Measurements from ENCODE around the gene FAM222B. TPM values are rescaled to one million over a fixed set of nuclear protein-coding genes. Genes with fewer than 3 reads are reported as not detected.
A peak's percentile ranks its signal among the peaks of the same experiment; 100 is the strongest.
"Not testable (repeated sequence)": the region's sequence is repeated elsewhere in the genome, so short reads cannot be mapped to it uniquely, and the experiment has no call there.

FAM222B gene
- polyA plus RNA-seq, 3 donors, result 4.9 to 9.2 (median 5.6) TPM

DNA sequence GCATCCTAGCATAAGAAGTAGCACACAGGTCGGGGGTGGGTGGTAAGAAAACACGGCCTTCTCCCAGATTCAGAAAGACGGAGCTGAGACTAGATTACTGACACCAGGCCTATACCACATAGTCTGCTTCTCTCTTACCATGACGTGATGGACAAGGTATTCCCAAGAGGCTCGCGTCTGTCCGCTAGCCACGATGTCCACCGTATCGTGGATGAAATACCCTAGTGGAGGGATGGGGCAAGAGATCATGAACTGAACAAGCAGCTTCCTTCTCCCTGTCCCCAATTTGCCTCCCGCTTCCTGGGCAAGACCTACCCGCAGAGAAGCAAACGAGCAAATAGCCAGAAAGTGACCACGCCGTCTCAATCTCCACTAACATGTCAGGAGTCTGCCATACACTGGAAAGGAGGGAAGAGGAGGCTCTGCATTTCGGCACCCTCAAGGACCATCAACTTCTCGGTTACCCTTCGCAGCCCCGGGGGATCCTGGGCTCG lies 117.4 kb downstream of the FAM222B start:
- no peak overlapping the region for H3K27ac ChIP-seq (ENCODE audit: low read depth, low read length)
- WGBS, 3 donors, result 19 to 30% (median 27%) methylated on average over 20 of the region's 20 CpGs

DNA sequence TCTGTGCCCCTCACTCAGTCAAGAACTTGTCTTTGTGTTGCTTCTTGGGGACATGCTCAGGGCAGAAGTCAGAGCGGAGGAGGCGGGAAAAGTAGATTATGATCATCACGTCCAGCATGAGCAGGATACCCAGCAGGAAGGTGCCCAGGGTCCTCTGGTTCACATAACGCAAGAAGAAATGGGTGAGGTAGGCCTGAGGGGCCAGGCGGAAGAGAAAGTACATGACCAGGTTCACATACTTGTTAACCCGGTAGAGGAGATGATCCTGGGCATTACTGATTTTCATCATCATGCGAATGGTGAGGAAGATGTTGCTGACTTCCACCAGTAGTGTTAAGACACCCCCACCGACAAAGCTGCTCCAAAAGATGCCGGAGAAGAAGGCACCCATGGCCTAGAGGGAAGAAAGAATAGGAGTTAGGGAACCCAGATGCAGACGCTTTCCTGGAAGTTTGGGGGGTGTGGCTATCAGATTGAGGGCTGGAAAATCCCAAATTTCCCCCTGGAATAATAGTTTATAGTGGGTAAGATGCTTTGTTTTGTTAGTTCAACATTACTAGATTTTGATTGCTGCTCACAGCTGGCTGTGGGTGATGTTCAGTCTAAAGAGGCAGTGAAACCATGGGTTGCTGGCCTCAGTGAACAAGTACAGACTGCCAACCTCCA lies 118.0 kb downstream of the FAM222B start:
- no peak overlapping the region for H3K27ac ChIP-seq (ENCODE audit: low read depth, low read length)
- WGBS, 3 donors, result 80 to 84% (median 81%) methylated on average over 10 of the region's 10 CpGs

- 80 to 87% (median 83%) methylated on average over 4 of the region's 4 CpGs for WGBS, 3 donors
- H3K27ac ChIP-seq (ENCODE audit: low read depth, low read length), result not testable (repeated sequence)
These were observed 118.6 kb downstream of the FAM222B start for GRCh38 chr17:28723836-28724499.

DNA sequence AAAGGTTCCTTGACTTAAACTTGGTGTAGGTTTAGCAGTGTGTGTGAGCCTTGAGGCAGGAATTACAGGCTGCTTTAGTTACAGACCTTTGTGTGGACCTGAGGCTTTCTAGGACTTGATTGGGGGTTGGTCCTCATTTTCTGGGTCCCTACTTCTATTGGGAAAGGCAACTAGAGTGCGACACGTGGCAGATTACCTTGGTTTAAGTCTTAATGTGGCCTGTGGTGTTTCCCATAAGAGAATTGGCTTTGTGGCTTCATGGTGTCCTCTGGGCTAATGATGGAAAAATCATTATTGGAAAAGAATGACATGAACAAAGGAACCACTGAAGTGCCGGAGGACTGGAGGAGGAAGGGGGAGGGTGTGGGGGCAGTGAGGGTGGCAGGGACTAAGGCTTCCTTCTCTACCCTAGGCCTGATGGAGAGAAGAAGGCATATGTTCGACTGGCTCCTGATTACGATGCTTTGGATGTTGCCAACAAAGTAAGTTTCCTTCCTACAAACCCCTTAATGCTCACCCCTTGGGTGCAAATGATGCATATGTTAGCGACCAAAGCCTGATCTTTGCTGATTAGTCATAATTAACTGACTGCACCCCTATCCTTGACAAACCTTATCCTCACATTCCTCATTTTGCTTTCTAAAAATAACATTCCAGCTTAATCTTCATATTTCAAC lies 119.3 kb downstream of the FAM222B start:
- WGBS, 3 donors, result 73 to 81% (median 77%) methylated on average over 6 of the region's 6 CpGs

DNA sequence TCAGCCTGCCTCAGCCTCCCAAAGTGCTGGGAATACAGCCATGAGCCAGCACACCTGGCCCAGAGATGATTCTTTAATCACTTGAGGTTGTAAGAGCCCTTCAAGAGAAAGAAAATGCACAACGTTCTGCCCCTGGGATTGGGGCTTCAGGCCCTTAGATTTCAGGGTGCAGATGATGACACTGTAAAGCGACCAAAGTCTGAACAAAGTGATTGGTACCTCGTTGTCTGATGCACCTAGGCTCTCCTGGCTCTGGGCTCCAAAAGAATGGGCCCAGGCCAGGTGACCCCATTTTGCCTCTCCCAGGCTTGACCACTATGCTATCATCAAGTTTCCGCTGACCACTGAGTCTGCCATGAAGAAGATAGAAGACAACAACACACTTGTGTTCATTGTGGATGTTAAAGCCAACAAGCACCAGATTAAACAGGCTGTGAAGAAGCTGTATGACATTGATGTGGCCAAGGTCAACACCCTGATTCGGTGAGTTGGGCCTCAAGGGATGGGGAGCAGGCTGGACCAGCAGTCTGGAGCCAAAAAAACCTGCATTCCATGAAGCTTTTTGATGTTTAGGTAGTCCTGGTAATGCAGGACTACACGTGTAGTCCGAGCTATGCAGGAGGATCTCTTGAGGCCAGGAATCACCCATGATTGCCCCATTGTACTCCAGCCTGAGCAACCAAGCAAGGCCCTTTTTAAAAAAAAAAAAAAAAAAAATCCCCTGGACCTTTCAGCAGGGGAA lies 120.0 kb downstream of the FAM222B start:
- WGBS, 3 donors, result 63 to 80% (median 77%) methylated on average over 7 of the region's 7 CpGs
- H3K27ac ChIP-seq (ENCODE audit: low read depth, low read length), result no peak overlapping the region

More for the DNA sequence above, 119.3 kb downstream of the FAM222B start:
- no peak overlapping the region for H3K27ac ChIP-seq (ENCODE audit: low read depth, low read length)

DNA sequence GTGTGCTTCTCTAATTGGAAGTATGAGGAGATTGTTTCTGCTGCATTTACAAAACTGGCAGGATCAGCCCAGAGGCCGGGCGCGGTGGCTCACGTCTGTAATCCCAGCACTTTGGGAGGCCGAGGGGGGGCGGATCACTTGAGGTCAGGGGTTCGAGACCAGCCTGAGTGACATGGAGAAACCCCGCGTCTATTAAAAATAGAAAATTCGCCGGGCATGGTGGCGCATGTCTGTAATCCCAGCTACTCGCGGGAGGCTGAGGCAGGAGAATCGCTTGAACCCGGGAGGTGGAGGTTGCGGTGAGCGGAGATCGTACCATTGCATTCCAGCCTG lies 121.6 kb downstream of the FAM222B start:
- not testable (repeated sequence) for H3K27ac ChIP-seq (ENCODE audit: low read depth, low read length)
- 33 to 43% (median 42%) methylated on average over 19 of the region's 19 CpGs for WGBS, 3 donors

- H3K27ac ChIP-seq (ENCODE audit: low read depth, low read length), result no peak overlapping the region
- 2 to 3% (median 3%) methylated on average over 25 to 28 of the region's 30 CpGs for WGBS, 3 donors
These were observed 122.2 kb downstream of the FAM222B start for GRCh38 chr17:28720247-28720996.

- H3K27ac ChIP-seq (ENCODE audit: low read depth, low read length), result no peak overlapping the region
- 35 to 40% (median 35%) methylated on average over 18 of the region's 18 CpGs for WGBS, 3 donors
These were observed 123.6 kb downstream of the FAM222B start for GRCh38 chr17:28719021-28719433.

DNA sequence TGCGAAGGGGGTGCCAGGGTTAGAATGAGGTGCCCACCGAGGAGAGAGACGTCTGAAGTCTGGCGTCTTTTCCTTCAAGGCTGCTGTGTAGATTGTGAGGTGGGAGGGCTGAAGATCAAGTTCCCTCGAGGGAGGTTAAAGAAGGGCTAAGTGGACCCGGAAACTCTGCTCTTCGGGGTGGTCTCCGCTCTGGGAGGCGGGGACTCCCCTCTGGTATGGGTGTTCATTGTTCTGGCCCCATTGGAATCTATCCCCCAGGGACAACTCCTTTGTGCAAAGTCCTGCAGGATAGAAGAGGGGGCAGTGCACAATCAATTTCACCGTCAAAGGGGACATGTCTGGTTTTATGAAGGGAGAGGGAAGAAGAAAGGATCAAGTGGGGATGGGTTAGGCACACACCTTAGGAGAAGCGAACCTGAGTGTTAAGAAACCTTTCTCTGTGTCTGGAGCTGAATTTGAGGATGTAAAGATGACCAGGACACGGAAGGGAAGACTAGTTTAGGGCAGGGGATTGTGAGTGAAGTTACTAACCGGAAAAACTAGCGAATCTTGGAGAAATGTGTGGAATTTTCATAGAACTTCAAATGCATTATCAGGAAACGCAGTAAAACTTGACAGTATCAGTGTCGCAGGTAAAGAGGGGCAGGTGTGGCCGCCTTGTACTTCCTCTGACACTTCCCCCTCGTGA lies 124.1 kb downstream of the FAM222B start:
- WGBS, 3 donors, result 33 to 66% (median 39%) methylated on average over 18 of the region's 18 CpGs
- H3K27ac ChIP-seq (ENCODE audit: low read depth, low read length), result peak overlapping the region; percentile 28

DNA sequence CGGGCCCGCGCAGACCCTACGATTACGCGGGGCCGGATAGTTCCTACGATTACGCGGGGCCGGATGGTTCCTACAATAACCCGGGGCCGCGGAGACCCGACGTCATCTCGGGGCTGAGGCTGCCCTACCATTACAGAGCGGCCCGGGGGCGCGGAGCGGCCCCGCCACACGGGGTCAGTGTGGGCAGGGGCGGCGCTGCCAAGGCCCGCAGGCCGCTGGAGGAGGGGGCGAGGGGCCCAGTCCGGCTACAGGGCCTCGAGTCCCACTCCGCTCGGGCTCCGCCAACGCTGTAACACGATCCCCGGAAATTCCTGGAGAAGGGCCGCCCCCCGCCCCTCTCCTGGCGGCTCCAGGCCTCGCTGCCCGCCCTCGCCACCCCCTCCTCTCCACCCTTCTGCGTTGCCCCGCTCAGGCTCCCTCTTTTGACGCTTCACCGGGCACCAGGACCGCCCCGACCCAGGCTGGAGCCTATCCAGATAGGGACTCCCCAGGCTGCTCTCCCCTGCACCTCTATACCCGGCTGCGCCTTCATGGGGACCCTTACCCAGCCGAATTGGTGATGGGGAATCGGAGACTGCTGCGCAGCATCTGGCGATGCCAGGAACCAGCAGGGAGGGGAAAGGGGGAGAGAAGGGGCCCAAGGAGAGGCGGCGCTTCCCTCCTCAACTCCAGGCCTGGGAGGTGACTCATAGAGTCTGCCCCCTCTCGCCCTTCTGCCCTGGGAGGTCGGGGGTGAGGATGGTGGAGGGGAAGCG lies 124.8 kb downstream of the FAM222B start, which contains the start of gene RAB34:
Gene RAB34 (minus strand): TSS at position 291 of the 755 bp plus-strand sequence. CDS start 602 bp downstream, outside the sequence.
- H3K27ac ChIP-seq (ENCODE audit: low read depth, low read length), result peak within 1 kb of the TSS; percentile 28
- WGBS, 3 donors, result 5 to 15% (median 8%) methylated on average over 58 to 60 of the region's 60 CpGs

DNA sequence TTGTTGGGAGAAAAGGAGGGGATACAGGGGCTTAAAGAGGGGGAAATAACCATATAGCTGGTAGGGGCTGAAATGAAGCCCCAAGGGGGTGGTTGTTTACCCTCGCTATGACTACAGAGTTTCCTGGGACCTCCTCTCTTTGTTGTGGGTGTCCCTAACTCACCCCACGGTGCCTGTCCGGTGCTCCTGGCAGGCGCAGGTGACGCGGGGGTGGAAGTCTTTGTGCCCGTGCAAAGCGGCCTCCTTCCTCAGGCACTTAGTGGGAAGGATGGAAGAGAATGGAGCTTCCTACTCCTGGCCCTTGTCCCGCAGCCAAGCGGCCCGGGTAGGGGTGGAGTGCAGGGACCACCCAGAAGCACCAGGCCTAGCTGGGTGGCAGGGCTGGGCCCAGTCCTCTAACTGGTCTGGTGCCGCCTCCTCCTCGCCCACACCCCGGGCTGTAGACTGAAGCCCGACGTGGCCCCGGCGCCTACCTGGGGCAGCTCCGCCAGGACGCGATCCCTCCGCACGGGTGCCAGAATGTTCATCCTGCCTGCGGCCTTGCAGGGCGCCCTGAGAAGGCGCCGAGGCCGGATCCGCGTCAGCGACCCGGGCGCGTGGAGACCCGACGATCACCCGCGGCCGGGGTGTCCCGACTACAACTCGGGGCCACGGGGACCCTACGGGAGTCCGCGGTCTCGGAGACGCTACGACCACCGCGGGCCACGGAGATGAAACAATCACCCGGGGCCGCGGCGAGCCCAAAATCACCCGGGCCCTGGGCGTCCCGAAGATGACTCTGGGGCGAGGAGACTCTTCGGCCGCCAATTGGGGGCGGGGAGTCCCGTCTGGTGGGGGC lies 125.6 kb downstream of the FAM222B start:
- WGBS, 3 donors, result 11 to 24% (median 13%) methylated on average over 56 to 63 of the region's 63 CpGs
- no peak overlapping the region for H3K27ac ChIP-seq (ENCODE audit: low read depth, low read length)

- WGBS, 3 donors, result 83 to 92% (median 87%) methylated on average over 2 of the region's 2 CpGs
- no peak overlapping the region for H3K27ac ChIP-seq (ENCODE audit: low read depth, low read length)
These were observed 127.4 kb downstream of the FAM222B start for GRCh38 chr17:28715217-28715616.

- WGBS, 3 donors, result 82 to 92% (median 85%) methylated on average over 3 of the region's 3 CpGs
- H3K27ac ChIP-seq (ENCODE audit: low read depth, low read length), result no peak overlapping the region
These were observed 128.3 kb downstream of the FAM222B start for GRCh38 chr17:28714281-28714680.

DNA sequence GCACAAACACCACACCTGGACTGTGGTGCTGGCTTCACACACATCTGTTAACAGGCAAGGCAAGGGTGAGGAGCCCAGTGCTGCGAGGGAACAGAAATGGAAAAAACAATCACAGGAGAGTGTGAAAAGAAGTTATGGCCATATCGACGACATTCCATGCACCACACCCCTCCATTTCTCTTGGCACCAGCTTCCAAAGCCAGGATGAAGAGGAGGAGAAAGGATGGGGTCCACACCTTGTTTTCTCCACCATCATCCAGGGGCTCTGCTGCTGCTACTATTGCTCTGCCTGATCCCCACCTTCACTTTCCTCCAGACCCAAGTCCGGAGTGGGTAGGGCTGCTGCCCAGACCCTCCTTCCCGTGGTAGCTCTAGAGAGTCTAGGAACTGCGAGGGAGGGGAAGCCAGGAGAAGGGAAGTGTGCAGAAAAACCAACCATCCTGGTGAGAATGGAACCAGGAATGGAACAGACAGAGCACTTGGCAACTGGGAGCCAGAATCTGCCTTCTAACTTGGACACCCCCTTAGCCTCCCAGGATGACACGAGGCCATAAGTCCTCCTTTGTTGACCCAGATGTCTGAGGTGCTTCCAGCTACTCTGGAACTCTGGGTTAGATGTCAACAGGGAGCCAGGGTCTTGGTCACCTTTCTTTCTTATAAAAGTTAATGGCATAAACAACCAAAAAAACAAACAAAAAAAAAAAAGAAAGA lies 129.7 kb downstream of the FAM222B start:
- no peak overlapping the region for H3K27ac ChIP-seq (ENCODE audit: low read depth, low read length)

GRCh38 chr17:28712032-28712704 lies 130.4 kb downstream of the FAM222B start:
- no peak overlapping the region for H3K27ac ChIP-seq (ENCODE audit: low read depth, low read length)
- WGBS, 3 donors, result 16 to 47% (median 19%) methylated on average over 33 to 34 of the region's 34 CpGs

More for the DNA sequence above, 129.7 kb downstream of the FAM222B start:
- WGBS, 3 donors, result 78 to 82% (median 79%) methylated on average over 7 of the region's 7 CpGs
